Large intestine (tissue), 12 donors: ENCODE results near the gene DYNC1I2. TPM values are rescaled to one million over a fixed set of nuclear protein-coding genes. Genes with fewer than 3 reads are reported as not detected.

Experiments
- DNase-seq, 2 donors: peaks; one replicate each; pipeline versions ENCODE4 v3.0.0 to v3.0.0-alpha.2; 2013
- H3K27ac ChIP-seq: one replicate; pipeline ENCODE4 v1.5.1; 2013; ENCODE audit warnings: low read length
- H3K27me3 ChIP-seq: 2 replicates; pipeline ENCODE4 v1.6.1; 2013; ENCODE audit warnings: low read length; ENCODE audit not compliant: control insufficient read depth, insufficient read depth
- H3K36me3 ChIP-seq: 2 replicates; pipeline ENCODE4 v1.6.1; 2013; ENCODE audit warnings: low read length; ENCODE audit not compliant: control insufficient read depth, insufficient read depth
- H3K4me1 ChIP-seq: one replicate; pipeline ENCODE4 v1.6.1; 2013; ENCODE audit warnings: low read length; ENCODE audit not compliant: control insufficient read depth, insufficient read depth
- H3K4me3 ChIP-seq: one replicate; pipeline ENCODE4 v1.5.1; 2013; ENCODE audit warnings: low read length
- H3K9me3 ChIP-seq: one replicate; pipeline ENCODE4 v1.6.1; 2013; ENCODE audit warnings: mild to moderate bottlenecking, low read depth, low read length, moderate library complexity; ENCODE audit not compliant: control insufficient read depth
- WGBS: methylation state at CpG from one replicate; pipeline ENCODE4 v1.1.5; 2013; ENCODE audit warnings: low lambda C conversion rate; ENCODE audit not compliant: insufficient coverage; 5-methylcytosine and 5-hydroxymethylcytosine counted together
- long read RNA-seq, 11 donors: transcript quantifications; one replicate each; lab custom pipeline, GENCODE V29; 2026
- polyA plus RNA-seq: library from polyadenylated mRNA; unstranded; fragments of 120-200 nt; gene quantifications from one replicate; pipeline ENCODE4 v1.2.1, GENCODE V29; 2013

DYNC1I2 gene
- polyA plus RNA-seq, result 98.1 TPM
- long read RNA-seq, donor 1, partial matches to known transcripts, result 5 of 13 reads
- long read RNA-seq, donor 1, other reads (novel, unspliced or antisense), result 0 of 13 reads
- long read RNA-seq, donor 2, transcript DYNC1I2-204 (17 exons, 2,196 nt), result major isoform, 7 of 73 reads
- long read RNA-seq, donor 2, transcript DYNC1I2-203 (16 exons, 2,572 nt), result minor isoform, 5 of 73 reads
- long read RNA-seq, donor 2, partial matches to known transcripts, result 51 of 73 reads
- long read RNA-seq, donor 2, other reads (novel, unspliced or antisense), result 0 of 73 reads
- long read RNA-seq, donor 3, result 0 reads
- long read RNA-seq, donor 4, partial matches to known transcripts, result 0 of 1 reads
- long read RNA-seq, donor 4, other reads (novel, unspliced or antisense), result 0 of 1 reads
- long read RNA-seq, donor 5, transcript DYNC1I2-204 (17 exons, 2,196 nt), result major isoform, 6 of 16 reads
- long read RNA-seq, donor 5, transcript DYNC1I2-203 (16 exons, 2,572 nt), result major isoform, 6 of 16 reads
- long read RNA-seq, donor 5, partial matches to known transcripts, result 0 of 16 reads
- long read RNA-seq, donor 5, other reads (novel, unspliced or antisense), result 0 of 16 reads
- long read RNA-seq, donor 6, transcript DYNC1I2-221 (3 exons, 581 nt), result minor isoform, 5 of 41 reads
- long read RNA-seq, donor 6, transcript DYNC1I2-204 (17 exons, 2,196 nt), result major isoform, 7 of 41 reads
- long read RNA-seq, donor 6, partial matches to known transcripts, result 23 of 41 reads
- long read RNA-seq, donor 6, other reads (novel, unspliced or antisense), result 0 of 41 reads
- long read RNA-seq, donor 7, partial matches to known transcripts, result 29 of 33 reads
- long read RNA-seq, donor 7, other reads (novel, unspliced or antisense), result 0 of 33 reads
- long read RNA-seq, donor 8, transcript DYNC1I2-221 (3 exons, 581 nt), result minor isoform, 5 of 107 reads
- long read RNA-seq, donor 8, transcript DYNC1I2-203 (16 exons, 2,572 nt), result major isoform, 10 of 107 reads
- long read RNA-seq, donor 8, transcript DYNC1I2-201 (16 exons, 2,589 nt), result minor isoform, 6 of 107 reads
- long read RNA-seq, donor 8, partial matches to known transcripts, result 81 of 107 reads
- long read RNA-seq, donor 8, other reads (novel, unspliced or antisense), result 0 of 107 reads
- long read RNA-seq, donor 9, partial matches to known transcripts, result 54 of 64 reads
- long read RNA-seq, donor 9, other reads (novel, unspliced or antisense), result 0 of 64 reads
- long read RNA-seq, donor 10, transcript DYNC1I2-204 (17 exons, 2,196 nt), result major isoform, 7 of 74 reads
- long read RNA-seq, donor 10, transcript DYNC1I2-201 (16 exons, 2,589 nt), result minor isoform, 5 of 74 reads
- long read RNA-seq, donor 10, transcript DYNC1I2-203 (16 exons, 2,572 nt), result major isoform, 7 of 74 reads
- long read RNA-seq, donor 10, partial matches to known transcripts, result 46 of 74 reads
- long read RNA-seq, donor 10, other reads (novel, unspliced or antisense), result 5 of 74 reads
- long read RNA-seq, donor 11, transcript DYNC1I2-203 (16 exons, 2,572 nt), result major isoform, 7 of 50 reads
- long read RNA-seq, donor 11, partial matches to known transcripts, result 33 of 50 reads
- long read RNA-seq, donor 11, other reads (novel, unspliced or antisense), result 0 of 50 reads

DNA sequence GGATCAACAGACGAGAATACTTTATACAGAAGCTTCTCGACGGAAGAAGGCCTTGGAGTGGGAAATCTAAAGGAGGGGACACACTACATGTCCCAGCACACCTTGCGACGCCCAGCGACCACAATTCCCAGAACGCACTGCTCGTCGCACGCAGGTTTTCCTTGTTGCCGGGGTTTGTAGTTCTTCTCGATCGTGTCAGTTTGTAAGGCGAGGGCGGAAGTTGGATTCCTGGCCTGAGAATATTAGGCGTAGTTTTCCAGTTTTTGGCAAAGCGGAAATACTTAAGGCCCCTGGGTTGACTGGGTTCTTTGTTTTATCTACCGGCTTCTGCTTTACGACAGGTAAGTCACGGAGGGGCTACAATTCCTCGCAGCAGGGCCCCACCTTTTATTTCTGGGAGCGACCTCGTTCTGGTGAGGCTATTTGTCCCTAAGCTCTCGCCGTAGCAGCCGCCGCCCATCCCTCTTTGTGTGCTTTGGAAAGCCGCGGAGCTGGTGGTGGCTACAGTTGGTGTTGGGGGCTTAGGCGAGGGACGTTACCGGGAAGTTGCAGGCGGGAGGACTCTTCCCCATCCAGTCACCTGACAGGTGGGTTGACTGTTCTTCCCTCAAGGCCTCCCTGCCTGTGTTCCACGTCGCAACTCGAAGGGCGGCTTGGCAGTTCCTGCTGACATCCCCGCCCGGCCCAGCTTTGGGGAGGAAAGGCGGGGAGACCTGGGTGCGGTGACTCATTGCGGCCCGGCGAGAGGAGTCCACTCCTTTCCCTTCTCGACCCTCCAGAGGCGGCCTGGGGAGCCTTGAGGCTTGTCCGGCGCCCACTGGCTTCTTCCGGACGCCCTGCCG is at the start of gene DYNC1I2:
Gene DYNC1I2 (plus strand): TSS at position 183 of the 842 bp plus-strand sequence. CDS start 2,687 bp downstream, outside the sequence.
- no CpG with 5 or more reads among the region's 51 CpGs for WGBS
- Histone ChIP-seq H3K27ac (peak within 1 kb of the TSS; percentile 81), H3K4me3 (peak within 1 kb of the TSS; percentile 97), H3K4me1 (no peaks in the 10 kb centered on the region), H3K9me3 (no peaks in the 10 kb centered on the region), H3K27me3 (peaks cover 2% of the 10 kb centered on the region), H3K36me3 (peaks cover 6% of the 10 kb centered on the region)
- peak; percentile 89 to 97 for DNase-seq

GRCh38 chr2:171651667-171652415 is 35.4 kb upstream of the DYNC1I2 start:
- Histone ChIP-seq H3K4me1 (no peaks in the 10 kb centered on the region), H3K9me3 (no peaks in the 10 kb centered on the region), H3K36me3 (no peaks in the 10 kb centered on the region), H3K27me3 (no peaks in the 10 kb centered on the region), H3K27ac (no peak overlapping the region), H3K4me3 (no peak overlapping the region)
- no peak for DNase-seq

DNA sequence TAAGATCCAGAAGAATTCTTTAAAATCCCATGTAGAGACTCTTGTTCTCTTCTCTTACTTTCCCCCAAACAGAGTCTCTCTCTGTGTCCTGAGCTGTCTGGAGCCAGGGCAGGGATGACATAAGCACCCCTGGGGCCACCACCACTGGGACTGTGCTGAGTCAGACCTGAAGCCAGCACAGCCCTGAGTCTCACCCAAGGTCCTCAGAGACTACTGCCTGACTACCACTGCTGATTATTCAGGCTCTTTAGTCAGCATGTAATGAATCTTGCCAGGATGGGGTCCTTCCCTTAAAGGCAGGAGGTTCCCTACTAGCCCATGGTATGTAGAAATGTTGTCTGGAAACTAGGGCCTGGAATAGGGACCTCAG is 34.9 kb upstream of the DYNC1I2 start:
- Histone ChIP-seq H3K9me3 (no peaks in the 10 kb centered on the region), H3K36me3 (no peaks in the 10 kb centered on the region), H3K4me1 (no peaks in the 10 kb centered on the region), H3K4me3 (no peak overlapping the region), H3K27me3 (no peaks in the 10 kb centered on the region), H3K27ac (no peak overlapping the region)
- no peak for DNase-seq

- no peaks in the 10 kb centered on the region for H3K27me3 ChIP-seq
- no peak for DNase-seq
- H3K27ac ChIP-seq, result no peak overlapping the region
- H3K4me1 ChIP-seq, result no peaks in the 10 kb centered on the region
- WGBS, result no CpG with 5 or more reads among the region's 1 CpG
- H3K4me3 ChIP-seq, result no peak overlapping the region
- H3K9me3 ChIP-seq, result no peaks in the 10 kb centered on the region
- no peaks in the 10 kb centered on the region for H3K36me3 ChIP-seq
These were observed 31.7 kb upstream of the DYNC1I2 start for GRCh38 chr2:171655586-171655985.

DNA sequence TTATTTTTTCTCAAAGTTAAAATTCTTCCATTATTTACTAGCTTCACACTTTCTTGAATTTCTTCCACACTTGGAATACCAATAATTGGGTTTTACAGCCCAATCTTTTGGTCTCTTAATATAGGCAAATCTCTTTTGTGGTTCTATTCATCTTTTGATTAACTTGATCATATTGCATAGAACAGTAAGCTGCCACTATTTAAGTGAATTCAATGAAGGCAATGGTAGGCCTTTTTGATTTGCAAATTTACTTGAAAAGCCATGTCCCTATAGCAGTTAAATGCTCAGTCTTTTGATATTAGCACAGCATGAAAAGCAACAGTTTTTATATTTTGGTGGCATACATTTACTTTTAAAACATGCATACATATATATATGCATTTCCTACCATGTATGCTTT is 20.2 kb upstream of the DYNC1I2 start:
- no peak overlapping the region for H3K27ac ChIP-seq
- DNase-seq, result no peak

GRCh38 chr2:171668183-171668582 is 19.1 kb upstream of the DYNC1I2 start:
- Histone ChIP-seq H3K36me3 (no peaks in the 10 kb centered on the region), H3K4me1 (no peaks in the 10 kb centered on the region), H3K27me3 (peaks cover 7% of the 10 kb centered on the region), H3K4me3 (no peak overlapping the region), H3K27ac (no peak overlapping the region), H3K9me3 (no peaks in the 10 kb centered on the region)
- DNase-seq, result no peak
- no CpG with 5 or more reads among the region's 5 CpGs for WGBS

More for the DNA sequence above, 20.2 kb upstream of the DYNC1I2 start:
- Histone ChIP-seq H3K9me3 (no peaks in the 10 kb centered on the region), H3K4me3 (no peak overlapping the region), H3K36me3 (no peaks in the 10 kb centered on the region), H3K27me3 (peaks cover 13% of the 10 kb centered on the region), H3K4me1 (no peaks in the 10 kb centered on the region)

DNA sequence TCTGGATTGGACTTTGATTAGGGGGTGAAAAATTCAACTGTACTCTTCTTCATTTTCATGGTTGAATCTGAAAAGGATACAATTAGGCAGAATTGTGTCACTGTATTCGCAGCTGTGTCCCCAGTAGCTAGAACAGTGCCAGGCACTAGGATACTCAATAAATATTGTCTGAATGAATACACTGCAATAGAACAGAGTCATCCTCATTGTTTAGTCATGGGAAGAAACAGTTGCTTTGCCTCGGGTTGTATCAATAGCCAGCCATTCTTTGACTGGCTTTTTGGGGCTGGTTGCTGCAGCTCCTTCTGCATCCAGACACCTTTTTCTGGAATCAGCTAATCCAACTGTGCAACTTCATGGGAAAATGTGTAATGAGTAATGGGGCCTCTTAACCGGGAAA is 18.1 kb upstream of the DYNC1I2 start:
- Histone ChIP-seq H3K27me3 (peaks cover 7% of the 10 kb centered on the region), H3K27ac (no peak overlapping the region), H3K4me3 (no peak overlapping the region), H3K9me3 (no peaks in the 10 kb centered on the region), H3K4me1 (no peaks in the 10 kb centered on the region), H3K36me3 (no peaks in the 10 kb centered on the region)
- no peak for DNase-seq
- 89% methylated on average over 1 of the region's 3 CpGs for WGBS

- Histone ChIP-seq H3K36me3 (no peaks in the 10 kb centered on the region), H3K4me1 (no peaks in the 10 kb centered on the region), H3K27ac (no peak overlapping the region), H3K4me3 (no peak overlapping the region), H3K27me3 (peaks cover 7% of the 10 kb centered on the region), H3K9me3 (no peaks in the 10 kb centered on the region)
- DNase-seq, result no peak
These were observed 16.6 kb upstream of the DYNC1I2 start for GRCh38 chr2:171670655-171671054.

GRCh38 chr2:171671867-171672266 is 15.4 kb upstream of the DYNC1I2 start:
- Histone ChIP-seq H3K36me3 (no peaks in the 10 kb centered on the region), H3K9me3 (no peaks in the 10 kb centered on the region), H3K27me3 (peaks cover 10% of the 10 kb centered on the region), H3K4me3 (no peak overlapping the region), H3K27ac (no peak overlapping the region), H3K4me1 (no peaks in the 10 kb centered on the region)
- 100% methylated on average over 1 of the region's 7 CpGs for WGBS
- DNase-seq, result no peak
